T-helper 2 cell treated with Interferon-gamma antibody and Interleukin-4, amounts not matched to agents 5 μg/mL and 100 μg/mL, for 36 hours (primary cell): ENCODE measurements around the gene TTC33.
A peak's percentile ranks its signal among the peaks of the same experiment; 100 is the strongest.
"Not testable (repeated sequence)": the region's sequence is repeated elsewhere in the genome, so short reads cannot be mapped to it uniquely, and the experiment has no call there.

Experiments
- DNase-seq: peaks from one replicate; pipeline ENCODE4 v3.0.0; 2021; ENCODE audit warnings: low spot score
- H3K27ac Mint-ChIP-seq: one replicate; pipeline ENCODE4 v1.8.0; 2021; ENCODE audit warnings: mild to moderate bottlenecking, mixed read lengths
- H3K27me3 Mint-ChIP-seq: one replicate; pipeline ENCODE4 v1.8.0; 2021; ENCODE audit warnings: low read depth, mixed read lengths
- H3K36me3 Mint-ChIP-seq: one replicate; pipeline ENCODE4 v1.8.0; 2021; ENCODE audit warnings: low read depth, mixed read lengths
- H3K4me1 Mint-ChIP-seq: one replicate; pipeline ENCODE4 v1.8.0; 2021; ENCODE audit warnings: low read depth, mixed read lengths
- H3K4me3 Mint-ChIP-seq: one replicate; pipeline ENCODE4 v1.8.0; 2022; ENCODE audit warnings: mild to moderate bottlenecking, moderate library complexity, mixed read lengths
- H3K9me3 Mint-ChIP-seq: one replicate; pipeline ENCODE4 v1.8.0; 2021; ENCODE audit warnings: mixed read lengths

Gene TTC33

GRCh38 chr5:40770764-40771163 is 15.0 kb upstream of the TTC33 start:
- Mint-ChIP-seq H3K36me3 (peaks cover 35% of the 10 kb centered on the region), H3K27ac (no peak overlapping the region), H3K4me1 (peaks cover 5% of the 10 kb centered on the region), H3K9me3 (no peaks in the 10 kb centered on the region), H3K27me3 (no peaks in the 10 kb centered on the region), H3K4me3 (no peak overlapping the region)
- DNase-seq = no peak

- peaks cover 47% of the 10 kb centered on the region for H3K36me3 Mint-ChIP-seq
- no peaks in the 10 kb centered on the region for H3K4me1 Mint-ChIP-seq
- no peaks in the 10 kb centered on the region for H3K27me3 Mint-ChIP-seq
- H3K27ac Mint-ChIP-seq = no peak overlapping the region
- H3K4me3 Mint-ChIP-seq = no peak overlapping the region
- H3K9me3 Mint-ChIP-seq = no peaks in the 10 kb centered on the region
- no peak for DNase-seq
These were observed 6.9 kb upstream of the TTC33 start for GRCh38 chr5:40762705-40763104.

- no peaks in the 10 kb centered on the region for H3K9me3 Mint-ChIP-seq
- no peak for DNase-seq
- no peak overlapping the region for H3K4me3 Mint-ChIP-seq
These were observed 1.6 kb upstream of the TTC33 start for GRCh38 chr5:40757400-40757799.

GRCh38 chr5:40755093-40755406 is 711 bp downstream of the TTC33 start:
- peak; percentile 64 for DNase-seq
- H3K27me3 Mint-ChIP-seq = no peaks in the 10 kb centered on the region
- H3K4me1 Mint-ChIP-seq = peaks cover 30% of the 10 kb centered on the region
- H3K9me3 Mint-ChIP-seq = no peaks in the 10 kb centered on the region
- H3K27ac Mint-ChIP-seq = no peak overlapping the region
- peaks cover 25% of the 10 kb centered on the region for H3K36me3 Mint-ChIP-seq
- H3K4me3 Mint-ChIP-seq = no peak overlapping the region

More at GRCh38 chr5:40757400-40757799, 1.6 kb upstream of the TTC33 start:
- Mint-ChIP-seq H3K27ac (no peak overlapping the region), H3K4me1 (peaks cover 12% of the 10 kb centered on the region), H3K36me3 (peaks cover 22% of the 10 kb centered on the region), H3K27me3 (no peaks in the 10 kb centered on the region)

- H3K27ac Mint-ChIP-seq = no peak overlapping the region
- H3K4me3 Mint-ChIP-seq = no peak overlapping the region
- H3K9me3 Mint-ChIP-seq = no peaks in the 10 kb centered on the region
- H3K27me3 Mint-ChIP-seq = no peaks in the 10 kb centered on the region
- peaks cover 24% of the 10 kb centered on the region for H3K36me3 Mint-ChIP-seq
- H3K4me1 Mint-ChIP-seq = peaks cover 30% of the 10 kb centered on the region
- no peak for DNase-seq
These were observed 1.2 kb downstream of the TTC33 start for GRCh38 chr5:40754381-40755092.

GRCh38 chr5:40746703-40747102 is 9.1 kb downstream of the TTC33 start:
- no peak overlapping the region for H3K27ac Mint-ChIP-seq
- peaks cover 32% of the 10 kb centered on the region for H3K4me1 Mint-ChIP-seq
- peaks cover 29% of the 10 kb centered on the region for H3K36me3 Mint-ChIP-seq
- DNase-seq = no peak
- H3K9me3 Mint-ChIP-seq = no peaks in the 10 kb centered on the region
- H3K4me3 Mint-ChIP-seq = no peak overlapping the region
- H3K27me3 Mint-ChIP-seq = no peaks in the 10 kb centered on the region

GRCh38 chr5:40743771-40744170 is 12.0 kb downstream of the TTC33 start:
- no peak for DNase-seq
- H3K4me1 Mint-ChIP-seq = peaks cover 17% of the 10 kb centered on the region
- no peaks in the 10 kb centered on the region for H3K27me3 Mint-ChIP-seq
- H3K27ac Mint-ChIP-seq = no peak overlapping the region
- H3K9me3 Mint-ChIP-seq = peaks cover 10% of the 10 kb centered on the region
- H3K4me3 Mint-ChIP-seq = no peak overlapping the region
- H3K36me3 Mint-ChIP-seq = peaks cover 40% of the 10 kb centered on the region

GRCh38 chr5:40738502-40738901 is 17.3 kb downstream of the TTC33 start:
- no peak overlapping the region for H3K27ac Mint-ChIP-seq
- no peaks in the 10 kb centered on the region for H3K27me3 Mint-ChIP-seq
- H3K9me3 Mint-ChIP-seq = peaks cover 10% of the 10 kb centered on the region
- peaks cover 29% of the 10 kb centered on the region for H3K4me1 Mint-ChIP-seq
- no peak for DNase-seq
- H3K36me3 Mint-ChIP-seq = peaks cover 39% of the 10 kb centered on the region
- H3K4me3 Mint-ChIP-seq = no peak overlapping the region

- Mint-ChIP-seq H3K9me3 (peaks cover 10% of the 10 kb centered on the region), H3K27ac (no peak overlapping the region), H3K4me1 (peaks cover 25% of the 10 kb centered on the region), H3K36me3 (peaks cover 27% of the 10 kb centered on the region), H3K27me3 (no peaks in the 10 kb centered on the region), H3K4me3 (no peak overlapping the region)
- no peak for DNase-seq
These were observed 19.5 kb downstream of the TTC33 start for GRCh38 chr5:40736103-40736875.

GRCh38 chr5:40735609-40736008 is 20.2 kb downstream of the TTC33 start:
- H3K27ac Mint-ChIP-seq = peak overlapping the region; percentile 28
- H3K9me3 Mint-ChIP-seq = peaks cover 4% of the 10 kb centered on the region
- H3K4me3 Mint-ChIP-seq = peak overlapping the region; percentile 11
- peaks cover 23% of the 10 kb centered on the region for H3K36me3 Mint-ChIP-seq
- no peaks in the 10 kb centered on the region for H3K27me3 Mint-ChIP-seq
- H3K4me1 Mint-ChIP-seq = peaks cover 26% of the 10 kb centered on the region
- DNase-seq = no peak

- Mint-ChIP-seq H3K27ac (peak overlapping the region; percentile 28), H3K4me1 (peaks cover 29% of the 10 kb centered on the region), H3K36me3 (peaks cover 21% of the 10 kb centered on the region), H3K27me3 (no peaks in the 10 kb centered on the region), H3K9me3 (no peaks in the 10 kb centered on the region), H3K4me3 (peak overlapping the region; percentile 11)
- no peak for DNase-seq
These were observed 20.8 kb downstream of the TTC33 start for GRCh38 chr5:40734986-40735385.

- Mint-ChIP-seq H3K36me3 (peaks cover 16% of the 10 kb centered on the region), H3K4me1 (peaks cover 29% of the 10 kb centered on the region), H3K4me3 (no peak overlapping the region), H3K9me3 (no peaks in the 10 kb centered on the region), H3K27me3 (no peaks in the 10 kb centered on the region), H3K27ac (no peak overlapping the region)
- DNase-seq = no peak
These were observed 21.7 kb downstream of the TTC33 start for GRCh38 chr5:40733879-40734563.

- no peak overlapping the region for H3K4me3 Mint-ChIP-seq
- H3K4me1 Mint-ChIP-seq = peaks cover 29% of the 10 kb centered on the region
- DNase-seq = no peak
- no peak overlapping the region for H3K27ac Mint-ChIP-seq
- no peaks in the 10 kb centered on the region for H3K27me3 Mint-ChIP-seq
- H3K36me3 Mint-ChIP-seq = peaks cover 14% of the 10 kb centered on the region
- H3K9me3 Mint-ChIP-seq = no peaks in the 10 kb centered on the region
These were observed 22.3 kb downstream of the TTC33 start for GRCh38 chr5:40733434-40733833.

- H3K4me3 Mint-ChIP-seq, H3K27ac Mint-ChIP-seq, H3K27me3 Mint-ChIP-seq, DNase-seq, H3K4me1 Mint-ChIP-seq: not testable (repeated sequence)
- Mint-ChIP-seq H3K9me3 (peaks cover 20% of the 10 kb centered on the region), H3K36me3 (peaks cover 55% of the 10 kb centered on the region)
These were observed 33.3 kb downstream of the TTC33 start for GRCh38 chr5:40722497-40722911.
